HCT116 (cell line): ENCODE results near the gene FZR1. TPM values are rescaled to one million over a fixed set of nuclear protein-coding genes. Genes with fewer than 3 reads are reported as not detected.

Experiments used
- ATAC-seq: fragments of 200-7000 bp; cut with Tn5 transposase; 2 replicates; pipeline ENCODE4 v1.9.1; 2020; ENCODE audit warnings: mild to moderate bottlenecking, moderate library complexity
- BruUV-seq: library from RNA; stranded (reverse); fragments of 400-500 nt; replicated peaks from 2 replicates; lab custom pipeline; 2021; lab: Mats Ljungman, UMichigan
- CTCF ChIA-PET: fragments of 300-600 bp; sonication (Branson Sonifier 250); formaldehyde crosslinking; loops from one replicate; lab custom pipeline; 2021; ENCODE audit warnings: antibody characterized with exemption; lab: Charles Lee
- POLR2A ChIA-PET: fragments of 300-600, 350-600 bp; sonication (Branson Sonifier 250); formaldehyde crosslinking; loops from one replicate; lab custom pipeline; 2021; ENCODE audit warnings: antibody characterized with exemption; lab: Charles Lee
- RAD21 ChIA-PET, 2 experiments: fragments of 300-600 bp; sonication (Branson Sonifier 250); formaldehyde crosslinking; loops; one replicate each; lab custom pipeline; 2023; ENCODE audit warnings: low total read pairs in 2 of 2; ENCODE audit not compliant: uncharacterized antibody in 2 of 2, unreplicated experiment in 2 of 2, low non-redundant PET in 1 of 2; lab: Charles Lee
- DNase-seq: peaks from one replicate; pipeline ENCODE4 v3.0.0-alpha.2; 2010; ENCODE audit warnings: low read depth, low spot score
- H2AFZ ChIP-seq: fragments of 200-600 bp; shearing (Covaris generic), sonication (generic); 2 replicates; pipeline ENCODE4 v1.6.1; 2017; ENCODE audit warnings: low read depth, mixed run types, mixed read lengths, antibody characterized with exemption, low read length; ENCODE audit not compliant: poor library complexity, severe bottlenecking
- H3K27ac ChIP-seq: 2 replicates; pipeline ENCODE4 v1.5.1; 2012; ENCODE audit warnings: low read depth, low read length
- H3K27me3 ChIP-seq: fragments of 200-600 bp; sonication (generic); 2 replicates; pipeline ENCODE4 v1.6.1; 2016; ENCODE audit warnings: mixed run types, low read length, mixed read lengths; ENCODE audit not compliant: insufficient read depth
- H3K36me3 ChIP-seq, 2 experiments: fragments of 200-500 bp in 1 of 2; fragments of 200-600 bp in 1 of 2; sonication (Bioruptor generic) in 1 of 2; sonication (generic) in 1 of 2; 2 replicates each; pipeline versions ENCODE4 v1.5.1 to v1.6.1; 2014 to 2016; ENCODE audit warnings: low read length in 2 of 2, inconsistent platforms in 1 of 2, mixed read lengths in 1 of 2, mixed run types in 1 of 2; ENCODE audit not compliant: insufficient read depth in 2 of 2, control insufficient read depth in 1 of 2
- H3K4me1 ChIP-seq, 2 experiments: fragments of 200-600 bp in 1 of 2; sonication (generic) in 1 of 2; 2 replicates each; pipeline versions ENCODE4 v1.5.1 to v1.6.1; 2012 to 2017; ENCODE audit warnings: low read length in 2 of 2, inconsistent platforms in 1 of 2, mild to moderate bottlenecking in 1 of 2, mixed read lengths in 1 of 2, mixed run types in 1 of 2, moderate library complexity in 1 of 2; ENCODE audit not compliant: insufficient read depth in 2 of 2, control insufficient read depth in 1 of 2
- H3K4me2 ChIP-seq: fragments of 200-600 bp; sonication (generic); 2 replicates; pipeline ENCODE4 v1.6.1; 2017; ENCODE audit warnings: mixed run types, low read length, mixed read lengths
- H3K4me3 ChIP-seq, 2 experiments: fragments of 200-600 bp in 1 of 2; sonication (generic) in 1 of 2; replicated peaks in 1 of 2; 2 replicates each; pipeline ENCODE4 v1.5.1; 2011 to 2016; ENCODE audit warnings: low read length in 2 of 2, control low read depth in 1 of 2, low read depth in 1 of 2, mild to moderate bottlenecking in 1 of 2, mixed read lengths in 1 of 2, mixed run types in 1 of 2
- H3K79me2 ChIP-seq: fragments of 200-600 bp; sonication (generic); 2 replicates; pipeline ENCODE4 v1.6.1; 2017; ENCODE audit warnings: mild to moderate bottlenecking, mixed run types, low read length, moderate library complexity, mixed read lengths; ENCODE audit not compliant: insufficient read depth
- H3K9ac ChIP-seq: fragments of 200-600 bp; sonication (generic); 2 replicates; pipeline ENCODE4 v1.6.1; 2016; ENCODE audit warnings: low read length, mixed read lengths
- H3K9me2 ChIP-seq: fragments of 200-600 bp; sonication (generic), shearing (Covaris generic); 2 replicates; pipeline ENCODE4 v1.6.1; 2017; ENCODE audit warnings: mixed run types, mild to moderate bottlenecking, moderate library complexity; ENCODE audit not compliant: insufficient read depth
- H3K9me3 ChIP-seq, 2 experiments: fragments of 200-500 bp in 1 of 2; fragments of 200-600 bp in 1 of 2; sonication (Bioruptor generic) in 1 of 2; sonication (generic) in 1 of 2; 2 replicates each; pipeline ENCODE4 v1.6.1; 2014 to 2017; ENCODE audit warnings: low read length in 2 of 2, mixed read lengths in 2 of 2, inconsistent platforms in 1 of 2, low read depth in 1 of 2, mild to moderate bottlenecking in 1 of 2, mixed run types in 1 of 2, moderate library complexity in 1 of 2; ENCODE audit not compliant: control insufficient read depth in 1 of 2, insufficient read depth in 1 of 2
- H4K20me1 ChIP-seq: fragments of 200-600 bp; sonication (generic), shearing (Covaris generic); 2 replicates; pipeline ENCODE4 v1.6.1; 2017; ENCODE audit warnings: mixed run types, mild to moderate bottlenecking, moderate library complexity; ENCODE audit not compliant: insufficient read depth
- CBX3 ChIP-seq: IDR thresholded peaks from 2 replicates; pipeline ENCODE4 v1.6.1; 2012; ENCODE audit warnings: low read depth
- CTCF ChIP-seq, 3 experiments: fragments of 200-600 bp in 1 of 3; sonication (generic) in 1 of 3; IDR thresholded peaks in 2 of 3; conservative IDR thresholded peaks in 1 of 3; 2 replicates each; pipeline ENCODE4 v1.5.1; 2012 to 2017; ENCODE audit warnings: low read depth in 2 of 3, low read length in 2 of 3, antibody characterized with exemption in 1 of 3, borderline replicate concordance in 1 of 3, control low read depth in 1 of 3, mild to moderate bottlenecking in 1 of 3, mixed read lengths in 1 of 3, mixed run types in 1 of 3, moderate library complexity in 1 of 3; ENCODE audit not compliant: insufficient read depth in 1 of 3
- EGR1 ChIP-seq: IDR thresholded peaks from 2 replicates; pipeline ENCODE4 v1.6.1; 2012; ENCODE audit warnings: low read depth
- EZH2 ChIP-seq: fragments of 200-600 bp; sonication (generic); IDR thresholded peaks from 2 replicates; pipeline ENCODE4 v1.6.1; 2017; ENCODE audit warnings: antibody characterized with exemption, mixed run types
- EZH2phosphoT487 ChIP-seq: fragments of 200-600 bp; IDR thresholded peaks from 2 replicates; pipeline ENCODE4 v1.6.1; 2018; ENCODE audit warnings: antibody characterized with exemption, borderline replicate concordance
- FOSL1 ChIP-seq: IDR thresholded peaks from 2 replicates; pipeline ENCODE4 v1.6.1; 2012; ENCODE audit warnings: low read depth
- POLR2A ChIP-seq: IDR thresholded peaks from 2 replicates; pipeline ENCODE4 v1.7.0; 2011; ENCODE audit warnings: borderline replicate concordance; ENCODE audit not compliant: insufficient read depth, insufficient read length; ENCODE audit errors: extremely low read depth
- POLR2AphosphoS5 ChIP-seq: IDR thresholded peaks from 2 replicates; pipeline ENCODE4 v1.6.1; 2011; ENCODE audit warnings: mild to moderate bottlenecking, low read depth, low read length, moderate library complexity
- RAD21 ChIP-seq: IDR thresholded peaks from 2 replicates; pipeline ENCODE4 v1.6.1; 2012; ENCODE audit warnings: low read depth, mild to moderate bottlenecking
- YY1 ChIP-seq: IDR thresholded peaks from 2 replicates; pipeline ENCODE4 v1.6.1; 2011; ENCODE audit warnings: low read length, low read depth, moderate library complexity, mild to moderate bottlenecking; ENCODE audit not compliant: insufficient replicate concordance; ENCODE audit errors: extremely low read depth
- ZFX ChIP-seq: fragments of 450-650 bp; IDR thresholded peaks from 2 replicates; pipeline ENCODE4 v1.6.1; 2017
- intact Hi-C: fragments of 100-400 bp; cut with micrococcal nuclease; formaldehyde crosslinking; loops from 2 replicates; pipeline ENCODE4 v1.10.0; 2022
- total RNA-seq: library from RNA; stranded (reverse); gene quantifications from one replicate; pipeline ENCODE4 v1.2.1, GENCODE V29; 2021; ENCODE audit not compliant: unreplicated experiment
- TF ChIP-seq, protein P1 (sequence below): IDR thresholded peaks from 2 replicates; pipeline ENCODE4 v1.6.1; 2012; ENCODE audit warnings: low read depth

The FZR1 gene
- total RNA-seq, 1 experiment from 2014 or later, result 60.3 TPM

DNA sequence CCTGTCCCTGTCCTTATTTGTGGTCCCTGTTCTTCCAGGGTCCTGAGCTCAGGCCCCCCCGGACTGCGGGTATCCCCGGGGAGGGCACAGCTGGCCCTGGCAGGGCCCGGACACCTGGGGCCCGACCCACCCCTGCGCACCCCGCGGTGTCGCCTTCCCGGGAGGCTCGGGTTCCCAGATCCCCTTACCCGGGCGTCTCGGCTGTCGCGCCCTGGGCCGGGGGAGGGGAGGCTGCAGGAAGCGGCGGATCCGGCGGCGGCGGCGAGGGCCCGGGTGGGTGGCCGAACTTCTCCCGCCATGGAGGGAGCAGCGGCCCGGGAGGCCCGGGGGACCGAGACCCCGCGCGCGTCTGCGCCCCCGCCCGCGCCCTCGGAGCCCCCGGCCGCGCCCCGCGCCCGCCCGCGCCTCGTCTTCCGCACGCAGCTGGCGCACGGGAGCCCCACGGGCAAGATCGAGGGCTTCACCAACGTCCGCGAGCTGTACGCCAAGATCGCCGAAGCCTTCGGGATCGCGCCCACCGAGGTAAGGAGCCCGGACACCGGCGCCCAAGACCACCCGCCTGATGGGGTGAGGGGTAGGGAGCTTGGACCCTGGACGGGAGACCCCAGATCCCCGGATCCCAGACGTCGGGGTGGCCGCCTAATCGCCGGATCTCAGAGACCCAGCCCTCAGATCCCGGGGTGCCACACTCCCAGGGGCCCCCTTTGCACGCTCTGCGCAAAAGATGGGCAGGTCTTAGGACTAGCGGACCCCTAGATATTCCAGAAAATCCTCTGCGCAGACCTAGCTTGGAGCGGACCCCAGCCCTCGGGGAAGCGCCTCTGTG is 79.4 kb downstream of the FZR1 start, which contains the start of gene GIPC3:
Gene GIPC3, plus strand, starts transcription at position 178 of the 826 bp plus-strand sequence. Its CDS starts 120 bp downstream, at position 298.
- intact Hi-C loops, result loop anchor here (1.0 kb wide), 1 partner anchor 33 kb away; no protein-coding TSS in a partner anchor
- Histone ChIP-seq H3K27me3 (no peaks in the 10 kb centered on the region), H3K4me1 (peaks cover 0 to 13% of the 10 kb centered on the region in 2 experiments; a peak in 2 of 4 replicates), H3K4me3 (no peak within 1 kb of the TSS), H3K9ac (no peak within 1 kb of the TSS), H3K4me2 (no peak within 1 kb of the TSS), H3K9me3 (no peaks in the 10 kb centered on the region), H3K79me2 (no peaks in the 10 kb centered on the region), H2AFZ (no peak within 1 kb of the TSS), H3K27ac (no peak within 1 kb of the TSS), H3K9me2 (no peaks in the 10 kb centered on the region), H4K20me1 (no peaks in the 10 kb centered on the region), H3K36me3 (no peaks in the 10 kb centered on the region)
- BruUV-seq, result no TSS peak
- CTCF ChIA-PET, result interaction anchor here (0.7 kb wide), 1 partner anchor 655 kb away, joined by 3 read pairs; no protein-coding TSS in a partner anchor
- ATAC-seq (no peak), DNase-seq (no peak)
- TF ChIP-seq EGR1, result no peak
- no peak for TF ChIP-seq POLR2A
- no peak for TF ChIP-seq FOSL1
- POLR2A ChIA-PET, result no interaction called here
- RAD21 ChIA-PET, result no interaction called here

DNA sequence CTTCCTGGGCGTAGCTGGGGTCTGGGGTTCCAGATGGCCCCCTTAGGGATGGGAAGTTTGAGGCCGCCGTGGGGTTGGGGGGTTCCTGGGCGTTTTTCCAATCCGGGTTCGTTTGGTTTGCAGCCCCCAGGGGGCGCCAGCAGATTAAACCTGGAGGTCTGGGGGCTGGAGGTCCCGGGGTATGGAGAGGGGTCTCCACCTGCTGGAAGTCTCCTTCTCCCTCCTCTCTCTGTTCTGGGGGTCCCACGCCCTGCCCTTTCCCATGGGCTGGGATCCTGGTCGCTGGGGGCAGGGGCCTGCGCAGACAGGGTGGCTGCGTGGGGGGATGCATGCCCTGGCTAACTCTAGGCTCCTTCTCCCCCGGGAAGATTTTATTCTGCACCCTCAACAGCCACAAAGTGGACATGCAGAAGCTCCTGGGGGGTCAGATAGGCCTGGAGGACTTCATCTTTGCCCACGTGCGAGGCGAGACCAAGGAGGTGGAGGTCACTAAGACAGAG is 80.1 kb downstream of the FZR1 start:
- ATAC-seq (peak; percentile 44), DNase-seq (no peak)
- Histone ChIP-seq H3K36me3 (no peaks in the 10 kb centered on the region), H4K20me1 (no peaks in the 10 kb centered on the region), H3K79me2 (no peaks in the 10 kb centered on the region), H2AFZ (no peak overlapping the region), H3K4me3 (no peak overlapping the region), H3K9me2 (no peaks in the 10 kb centered on the region), H3K9ac (no peak overlapping the region), H3K9me3 (no peaks in the 10 kb centered on the region), H3K4me2 (no peak overlapping the region), H3K27ac (no peak overlapping the region), H3K27me3 (no peaks in the 10 kb centered on the region), H3K4me1 (peaks cover 0 to 11% of the 10 kb centered on the region in 2 experiments; a peak in 2 of 4 replicates)
- ChIA-PET POLR2A (interaction anchor here (1.7 kb wide), 1 partner anchor 9 kb away, joined by 6 read pairs; no protein-coding TSS in a partner anchor), RAD21 (no interaction called here), CTCF (no interaction called here)
- TF ChIP-seq RAD21 (peak; percentile 73), ZFX (no peak), EZH2 (no peak), FOSL1 (no peak), EZH2phosphoT487 (no peak), POLR2AphosphoS5 (no peak), CTCF (IDR thresholded peaks at IDR 0.05 in 2 of 3, conservative IDR thresholded peaks at IDR 0.05 in 1 of 3; ENCODE audit: borderline replicate concordance in 1 of 3, insufficient read depth in 1 of 3, low read depth in 2 of 3, low read length in 2 of 3) (peak; percentile 54 to 66 (median 65); a peak in 5 of 6 replicates), YY1 (no peak), CBX3 (no peak)
- TF ChIP-seq, protein P1, sequence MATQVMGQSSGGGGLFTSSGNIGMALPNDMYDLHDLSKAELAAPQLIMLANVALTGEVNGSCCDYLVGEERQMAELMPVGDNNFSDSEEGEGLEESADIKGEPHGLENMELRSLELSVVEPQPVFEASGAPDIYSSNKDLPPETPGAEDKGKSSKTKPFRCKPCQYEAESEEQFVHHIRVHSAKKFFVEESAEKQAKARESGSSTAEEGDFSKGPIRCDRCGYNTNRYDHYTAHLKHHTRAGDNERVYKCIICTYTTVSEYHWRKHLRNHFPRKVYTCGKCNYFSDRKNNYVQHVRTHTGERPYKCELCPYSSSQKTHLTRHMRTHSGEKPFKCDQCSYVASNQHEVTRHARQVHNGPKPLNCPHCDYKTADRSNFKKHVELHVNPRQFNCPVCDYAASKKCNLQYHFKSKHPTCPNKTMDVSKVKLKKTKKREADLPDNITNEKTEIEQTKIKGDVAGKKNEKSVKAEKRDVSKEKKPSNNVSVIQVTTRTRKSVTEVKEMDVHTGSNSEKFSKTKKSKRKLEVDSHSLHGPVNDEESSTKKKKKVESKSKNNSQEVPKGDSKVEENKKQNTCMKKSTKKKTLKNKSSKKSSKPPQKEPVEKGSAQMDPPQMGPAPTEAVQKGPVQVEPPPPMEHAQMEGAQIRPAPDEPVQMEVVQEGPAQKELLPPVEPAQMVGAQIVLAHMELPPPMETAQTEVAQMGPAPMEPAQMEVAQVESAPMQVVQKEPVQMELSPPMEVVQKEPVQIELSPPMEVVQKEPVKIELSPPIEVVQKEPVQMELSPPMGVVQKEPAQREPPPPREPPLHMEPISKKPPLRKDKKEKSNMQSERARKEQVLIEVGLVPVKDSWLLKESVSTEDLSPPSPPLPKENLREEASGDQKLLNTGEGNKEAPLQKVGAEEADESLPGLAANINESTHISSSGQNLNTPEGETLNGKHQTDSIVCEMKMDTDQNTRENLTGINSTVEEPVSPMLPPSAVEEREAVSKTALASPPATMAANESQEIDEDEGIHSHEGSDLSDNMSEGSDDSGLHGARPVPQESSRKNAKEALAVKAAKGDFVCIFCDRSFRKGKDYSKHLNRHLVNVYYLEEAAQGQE, result no peak
- intact Hi-C loops, result loop anchor here (1.0 kb wide), 1 partner anchor 32 kb away; no protein-coding TSS in a partner anchor
- no TSS peak for BruUV-seq
